ENCODE data around the gene TNC.

TNC gene

DNA sequence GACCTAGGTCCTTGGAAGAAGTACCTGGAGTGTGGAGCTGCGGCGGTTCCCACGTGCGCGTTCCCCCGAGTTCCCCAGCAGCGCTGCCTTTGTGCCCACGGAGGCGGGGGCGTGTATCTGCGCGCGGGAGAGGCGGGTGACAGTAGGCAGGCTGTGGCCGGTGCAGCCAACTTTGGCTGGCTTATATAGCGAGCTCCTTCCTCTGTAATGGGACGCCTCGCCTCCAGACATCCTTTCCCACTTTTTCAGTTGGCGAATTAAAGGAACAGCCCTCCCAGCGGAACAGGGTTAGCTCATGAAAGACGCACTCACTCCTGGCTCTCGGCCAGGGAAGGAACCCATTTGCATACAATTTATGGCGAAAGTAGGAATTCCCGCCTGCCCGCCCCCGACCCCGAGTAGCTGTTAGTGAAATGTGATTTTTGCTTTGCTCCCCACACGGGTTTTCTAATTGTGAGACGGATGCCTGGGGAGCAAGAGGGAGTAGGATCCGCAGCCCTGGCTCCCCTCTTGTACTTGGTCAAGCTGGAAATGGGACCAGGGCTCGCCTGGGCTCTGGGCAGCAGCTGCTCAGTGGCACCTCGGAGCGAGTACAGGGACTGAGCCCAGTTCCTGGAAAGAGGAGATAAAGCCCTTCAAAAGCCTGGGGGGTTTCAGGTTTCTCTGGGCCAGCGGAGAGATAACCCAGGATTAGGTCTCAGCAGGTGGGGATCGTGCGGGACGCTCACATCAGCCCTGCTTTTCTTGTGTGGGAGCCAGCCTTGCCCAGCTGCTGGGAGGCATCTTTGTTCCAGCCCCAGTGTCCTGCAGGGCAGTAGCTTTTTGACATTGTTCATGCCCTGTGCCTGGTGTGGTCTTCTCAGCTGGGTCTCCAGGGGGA, at the start of gene TNC:
Gene TNC (minus strand): TSS at position 159 of the 880 bp plus-strand sequence. CDS start 27,139 bp downstream, outside the sequence.
- in situ Hi-C loops (cut with HindIII; ENCODE audit: low sequenced_read_pairs): no loop called here

DNA sequence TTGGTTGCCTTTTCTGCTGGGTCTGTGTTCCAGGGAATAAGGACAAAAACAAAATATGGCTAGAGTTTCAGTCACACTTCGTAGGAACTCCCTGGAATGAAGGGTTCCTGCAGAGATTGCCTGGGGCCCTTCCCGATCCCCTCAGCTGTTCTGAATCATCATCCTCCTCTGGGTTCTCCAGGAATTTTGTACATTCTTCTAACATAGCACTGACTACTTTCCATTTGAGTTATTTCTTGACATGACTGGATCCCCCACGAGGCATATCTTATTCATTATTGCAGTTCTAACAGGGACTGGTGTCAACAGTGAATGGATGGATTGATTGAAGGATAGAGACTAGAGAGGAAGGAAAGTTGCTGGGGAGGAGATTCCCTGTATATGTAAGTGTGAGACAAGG, 49.2 kb upstream of the TNC start:
- in situ Hi-C loops (cut with HindIII; ENCODE audit: low sequenced_read_pairs): no loop called here

DNA sequence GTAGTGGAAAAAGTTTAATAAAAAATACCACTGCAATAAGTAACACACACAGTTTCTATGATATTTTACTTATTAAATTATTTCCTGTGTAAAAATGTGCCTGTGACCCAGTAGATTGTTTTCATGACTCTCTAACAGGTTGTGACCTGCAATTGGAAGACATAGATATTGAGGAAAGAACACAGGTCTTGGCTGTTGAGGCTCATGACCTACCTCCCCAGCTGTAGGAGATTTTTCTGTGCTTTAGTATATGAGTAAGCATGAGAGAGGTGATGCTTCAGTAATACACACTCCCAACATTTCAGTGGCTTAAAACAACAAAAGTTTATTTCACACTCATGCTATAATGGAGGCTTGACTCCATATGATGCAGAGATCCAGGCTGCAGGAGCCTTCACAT, 47.3 kb upstream of the TNC start:
- in situ Hi-C loops (cut with HindIII; ENCODE audit: low sequenced_read_pairs): no loop called here

DNA sequence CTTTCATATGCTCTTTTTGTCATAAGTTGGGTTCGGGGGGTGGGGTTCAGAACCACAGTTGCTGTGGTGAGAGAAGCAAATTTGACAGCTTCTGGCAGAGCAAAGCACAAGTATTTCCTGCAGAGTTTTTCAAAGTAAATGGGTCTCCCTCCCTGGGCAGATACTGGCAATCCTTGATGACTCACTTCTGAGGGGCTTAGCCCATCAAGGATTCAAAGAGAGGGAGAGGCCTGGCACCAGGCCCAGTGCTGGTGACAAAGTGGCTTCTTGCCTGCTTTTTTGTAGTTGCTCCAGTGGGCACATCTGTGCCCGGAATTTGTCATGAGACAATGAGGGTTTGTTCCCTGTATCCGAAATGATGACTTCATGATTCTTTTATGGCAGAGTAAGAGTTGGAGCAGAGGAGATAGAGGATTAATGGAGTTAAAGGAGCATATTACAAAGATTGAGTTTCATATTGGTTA, 46.6 kb upstream of the TNC start:
- in situ Hi-C loops (cut with HindIII; ENCODE audit: low sequenced_read_pairs): no loop called here

DNA sequence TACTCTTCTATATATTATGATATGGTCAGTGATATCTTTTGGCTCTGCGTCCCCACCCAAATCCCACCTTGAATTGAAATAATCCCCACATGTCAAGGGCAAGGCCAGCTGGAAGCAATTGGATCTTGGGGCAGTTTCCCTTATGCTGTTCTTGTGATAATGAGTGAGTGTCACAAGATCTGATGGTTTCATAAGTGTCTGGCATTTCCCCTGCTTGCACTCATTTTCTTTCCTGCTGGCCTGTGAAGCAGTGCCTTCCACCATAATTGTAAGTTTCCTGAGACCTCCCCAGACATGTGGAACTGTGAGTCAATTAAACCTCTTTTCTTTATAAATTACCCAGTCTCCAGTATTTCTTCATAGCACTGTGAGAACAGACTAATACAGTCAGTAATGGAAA, 45.0 kb upstream of the TNC start:
- in situ Hi-C loops (cut with HindIII; ENCODE audit: low sequenced_read_pairs): no loop called here

DNA sequence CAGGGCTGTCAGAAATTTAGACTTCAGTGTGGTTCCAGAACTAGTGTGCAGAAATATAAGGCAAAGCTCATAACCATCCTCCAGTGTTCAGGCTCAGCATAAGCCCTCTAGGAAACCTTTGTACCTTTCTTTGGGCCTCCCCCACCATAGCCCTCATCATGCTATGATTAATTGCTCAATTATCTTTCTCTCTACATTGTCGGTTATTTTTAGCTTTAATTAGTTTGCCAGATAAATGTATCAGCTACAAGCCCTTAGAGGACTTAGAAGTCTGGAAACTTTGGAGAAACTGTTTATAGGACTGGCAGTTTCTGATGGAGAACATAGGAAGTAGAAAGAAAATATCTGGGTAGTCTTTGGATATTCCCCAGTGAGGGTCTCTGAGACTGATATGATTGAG, 43.5 kb upstream of the TNC start:
- in situ Hi-C loops (cut with HindIII; ENCODE audit: low sequenced_read_pairs): no loop called here

DNA sequence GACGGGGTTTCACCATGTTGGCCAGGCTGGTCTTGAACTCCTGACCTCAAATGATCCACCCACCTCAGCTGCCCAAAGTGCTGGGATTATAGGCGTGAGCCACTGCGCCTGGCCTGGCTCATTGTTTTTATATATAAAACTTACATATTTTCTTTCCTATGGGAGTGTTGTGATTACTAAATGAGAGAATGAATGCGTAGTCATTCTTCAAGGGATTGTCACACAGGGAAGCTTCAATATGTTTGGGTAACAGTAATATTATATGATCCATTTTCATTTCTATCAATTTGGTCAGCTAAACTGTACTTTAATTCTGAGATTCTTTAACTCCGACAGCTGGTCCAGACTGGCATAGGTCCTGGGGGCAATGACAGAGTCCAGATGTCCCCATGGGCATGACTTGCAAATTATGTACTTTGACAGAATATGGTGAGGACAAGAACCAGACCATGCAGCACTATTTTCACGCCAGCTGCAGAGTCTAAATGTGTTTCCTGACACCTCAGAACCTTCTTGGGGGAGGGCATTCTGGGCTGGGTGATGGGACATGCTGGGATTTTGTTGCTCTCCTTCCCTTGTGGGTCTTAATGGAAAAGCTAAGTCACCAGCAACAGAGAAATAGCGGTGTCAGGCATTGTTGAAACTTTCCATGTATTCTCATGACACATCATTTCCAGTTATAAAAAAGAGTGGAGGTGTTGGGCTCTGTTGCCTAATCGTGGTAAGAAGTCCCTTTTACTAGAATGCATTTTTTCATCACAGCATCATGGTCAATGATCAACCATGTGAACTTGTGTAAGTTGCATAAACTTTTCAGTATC, 40.9 kb upstream of the TNC start:
- in situ Hi-C loops (cut with HindIII; ENCODE audit: low sequenced_read_pairs): loop anchor here (5.0 kb wide), 1 partner anchor 47 kb away; no protein-coding TSS in a partner anchor

DNA sequence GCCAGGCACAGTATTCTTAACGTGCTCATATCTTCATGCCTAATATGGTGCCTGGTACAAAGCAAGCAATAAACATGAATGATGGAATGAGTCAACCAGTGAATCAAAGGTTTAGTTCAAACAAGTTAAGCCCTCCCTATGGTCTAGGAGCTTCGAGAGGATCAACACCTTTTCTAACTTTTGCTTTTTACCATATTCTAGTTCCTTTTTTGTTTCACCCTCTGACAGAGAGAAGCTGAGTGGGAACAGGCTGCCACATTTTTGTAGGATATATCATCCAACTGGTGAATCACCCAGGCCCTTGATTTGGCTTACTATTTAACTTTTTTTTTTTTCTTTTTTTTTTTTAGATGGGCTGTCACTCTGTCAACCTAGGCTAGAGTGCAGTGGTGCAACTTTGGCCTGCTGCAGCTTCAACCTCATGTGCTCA, 39.3 kb upstream of the TNC start:
- in situ Hi-C loops (cut with HindIII; ENCODE audit: low sequenced_read_pairs): loop anchor here (5.0 kb wide), 1 partner anchor 45 kb away; no protein-coding TSS in a partner anchor

DNA sequence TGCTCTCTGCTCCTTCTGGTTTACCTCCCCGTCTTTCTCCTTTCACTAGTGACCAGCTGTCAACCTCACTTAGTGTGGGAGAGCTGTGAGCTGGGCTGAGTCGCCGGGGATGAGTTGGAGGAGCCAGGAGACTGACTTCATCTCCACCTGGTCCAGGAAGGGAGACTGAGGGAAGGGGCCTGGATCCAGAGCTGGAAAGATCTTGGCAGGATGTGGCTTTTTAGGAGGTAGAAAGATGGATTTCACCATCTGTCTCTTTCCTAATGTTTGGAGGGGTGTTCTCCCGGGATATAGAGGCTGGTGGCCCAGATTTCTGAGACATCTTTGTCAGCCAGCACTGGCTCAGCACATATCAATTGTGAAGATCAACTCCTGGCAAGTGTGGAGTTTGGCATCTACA, 37.1 kb upstream of the TNC start:
- in situ Hi-C loops (cut with HindIII; ENCODE audit: low sequenced_read_pairs): loop anchor here (5.0 kb wide), 1 partner anchor 43 kb away; no protein-coding TSS in a partner anchor

DNA sequence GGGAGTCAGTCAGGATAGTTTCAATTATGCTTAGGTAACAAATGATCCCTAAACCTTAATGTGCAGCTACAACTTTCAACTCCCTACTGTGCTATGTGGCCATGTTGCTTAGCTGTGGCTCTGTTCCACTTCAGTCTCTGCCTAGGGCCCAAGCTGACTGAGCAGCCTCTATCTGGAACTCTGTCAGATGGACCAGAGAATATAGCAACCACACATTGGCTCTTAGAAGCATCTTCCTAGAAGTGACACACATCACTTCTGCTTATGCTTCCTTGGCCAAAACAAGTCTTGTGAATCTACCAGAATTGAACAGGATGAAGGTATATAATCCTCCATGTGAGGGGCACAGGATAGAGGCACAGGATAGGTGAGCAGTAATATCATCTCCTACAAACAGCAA, 36.7 kb upstream of the TNC start:
- in situ Hi-C loops (cut with HindIII; ENCODE audit: low sequenced_read_pairs): loop anchor here (5.0 kb wide), 1 partner anchor 42 kb away; no protein-coding TSS in a partner anchor

DNA sequence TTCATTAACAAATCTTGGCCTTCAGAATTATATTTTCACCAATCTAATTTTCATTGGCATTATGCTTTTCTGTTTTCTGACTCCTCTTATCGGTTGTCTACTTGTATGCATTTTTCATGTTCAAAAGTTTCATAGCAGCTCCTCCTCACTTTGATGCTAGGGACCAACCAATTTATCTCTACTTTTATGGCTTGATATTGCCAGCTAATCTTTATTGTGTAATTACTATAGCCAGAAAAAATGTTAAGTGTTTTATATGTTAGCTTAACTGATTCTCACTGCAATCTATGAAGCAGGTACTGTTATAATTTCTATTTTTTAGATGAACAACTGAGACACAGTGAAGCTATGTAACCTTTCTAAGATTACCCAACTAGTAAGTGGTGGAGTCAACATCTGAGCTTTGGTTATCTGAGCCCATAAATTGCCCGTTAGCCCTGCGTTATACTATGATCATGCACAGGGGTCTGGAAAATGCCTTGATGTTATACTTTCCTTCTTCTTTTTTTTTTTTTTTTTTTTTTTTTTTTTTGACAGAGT, 34.4 kb upstream of the TNC start:
- in situ Hi-C loops (cut with HindIII; ENCODE audit: low sequenced_read_pairs): no loop called here

DNA sequence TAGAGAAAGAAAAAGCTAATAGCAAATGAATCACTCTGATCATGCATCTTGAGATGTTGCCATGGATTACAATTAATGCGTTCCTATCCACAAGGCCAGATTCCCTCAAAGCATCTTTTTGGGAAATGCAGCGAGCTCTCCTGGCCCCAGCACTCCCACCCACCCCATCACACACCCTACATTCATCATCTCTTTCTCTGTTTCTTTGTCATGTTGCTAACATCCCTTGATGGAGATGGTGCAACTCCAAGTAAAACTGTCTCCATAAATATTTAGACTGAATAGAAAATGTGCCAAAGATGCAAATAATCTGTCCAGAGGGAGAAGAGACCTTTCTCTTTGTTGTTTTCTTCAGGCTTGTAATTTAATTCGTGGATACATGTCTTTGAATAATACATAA, 30.8 kb upstream of the TNC start:
- in situ Hi-C loops (cut with HindIII; ENCODE audit: low sequenced_read_pairs): no loop called here

DNA sequence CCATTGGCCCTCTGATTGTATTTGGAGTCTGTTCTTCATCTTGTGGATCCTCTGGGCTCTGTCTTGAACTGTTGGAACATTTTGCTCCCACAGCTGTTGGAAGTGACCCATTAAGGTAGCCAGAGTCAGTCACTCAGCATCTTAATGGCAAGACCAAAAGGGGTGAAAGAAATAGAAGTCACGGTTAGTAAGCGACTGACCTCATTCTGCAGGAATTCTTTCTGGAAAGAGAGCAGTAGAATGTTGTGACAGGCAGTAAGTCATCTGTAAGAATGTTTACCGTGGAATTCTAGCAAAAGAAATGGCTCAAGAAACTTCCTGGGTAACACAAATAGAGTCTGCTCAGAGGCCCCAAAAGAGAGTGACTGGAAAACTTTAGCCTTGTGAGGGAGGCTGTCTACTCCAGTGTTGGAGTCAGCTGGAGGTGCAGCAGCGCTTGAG, 28.6 kb upstream of the TNC start:
- in situ Hi-C loops (cut with HindIII; ENCODE audit: low sequenced_read_pairs): no loop called here

DNA sequence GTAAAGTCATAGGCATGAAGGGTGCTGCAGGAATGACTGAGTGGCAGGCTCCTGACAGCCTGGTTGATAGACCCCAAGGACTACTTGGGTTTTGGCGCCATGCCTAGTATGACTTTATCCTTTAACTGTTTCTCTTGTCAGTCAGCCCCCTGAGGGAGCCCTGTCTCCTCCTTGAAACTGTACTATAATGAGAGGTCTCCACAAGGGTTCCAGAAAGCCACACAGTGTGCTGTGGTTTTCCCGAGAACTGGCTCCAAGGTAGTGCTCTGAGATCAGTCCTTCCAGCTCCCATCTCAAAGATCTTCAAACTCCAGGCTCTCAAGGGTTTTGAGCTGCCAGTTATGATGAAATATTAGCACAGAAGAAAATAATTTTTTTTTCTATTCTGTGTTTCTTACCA, 26.7 kb upstream of the TNC start:
- in situ Hi-C loops (cut with HindIII; ENCODE audit: low sequenced_read_pairs): no loop called here

DNA sequence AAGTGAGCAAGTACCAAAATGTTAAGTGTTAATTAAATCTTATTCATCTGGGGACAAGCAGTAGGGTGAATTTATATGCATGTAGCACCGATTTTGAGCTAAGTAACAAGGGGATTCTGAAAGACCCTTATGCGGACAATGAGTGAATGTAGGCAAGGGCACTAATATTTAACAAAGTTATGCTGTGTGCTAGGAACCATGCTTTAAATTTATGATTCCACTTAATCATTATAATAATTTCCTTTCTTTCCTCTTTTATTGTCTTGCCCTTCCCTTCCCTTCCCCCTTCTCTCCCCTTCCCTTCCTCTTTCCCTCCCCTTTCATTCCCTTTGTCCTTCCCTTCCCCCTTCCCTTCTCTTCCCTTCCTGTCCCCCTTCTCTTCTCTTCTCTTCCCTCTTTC, 25.7 kb upstream of the TNC start:
- in situ Hi-C loops (cut with HindIII; ENCODE audit: low sequenced_read_pairs): no loop called here

DNA sequence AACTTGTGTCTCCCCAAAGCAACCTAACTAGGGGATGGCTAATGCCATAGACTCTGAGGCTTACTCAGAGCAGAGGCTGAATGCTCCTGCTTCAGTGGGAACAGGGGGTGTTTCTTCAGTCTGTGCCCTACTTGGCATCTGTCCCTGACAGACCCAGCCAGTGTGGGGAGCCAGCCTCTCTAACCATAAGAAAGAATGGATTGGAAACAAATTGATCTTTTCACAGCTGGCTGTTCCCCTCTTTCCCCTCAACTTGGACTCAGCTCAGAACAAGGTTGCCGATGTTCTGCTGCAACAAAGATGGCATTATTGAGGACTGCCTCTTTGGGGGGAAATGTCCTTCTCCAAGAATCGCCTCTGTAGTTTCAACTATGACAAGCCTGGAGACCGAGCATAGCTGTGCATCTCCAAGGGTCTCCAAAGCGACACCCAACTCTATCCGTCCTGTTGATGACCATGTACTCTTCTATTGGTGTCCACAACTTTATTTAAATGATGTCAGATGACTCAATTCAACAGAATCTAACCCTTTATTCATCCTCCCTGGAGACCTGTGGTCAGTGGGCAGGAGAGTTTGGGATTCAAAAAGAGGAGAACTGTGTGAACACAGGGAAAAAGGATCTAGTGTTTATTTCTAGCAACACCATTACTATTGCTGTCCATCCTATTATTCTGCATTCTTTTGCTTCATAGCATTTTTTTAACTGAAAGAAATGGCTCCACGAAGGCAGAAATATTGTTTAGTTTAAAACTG, 24.7 kb upstream of the TNC start:
- in situ Hi-C loops (cut with HindIII; ENCODE audit: low sequenced_read_pairs): no loop called here

DNA sequence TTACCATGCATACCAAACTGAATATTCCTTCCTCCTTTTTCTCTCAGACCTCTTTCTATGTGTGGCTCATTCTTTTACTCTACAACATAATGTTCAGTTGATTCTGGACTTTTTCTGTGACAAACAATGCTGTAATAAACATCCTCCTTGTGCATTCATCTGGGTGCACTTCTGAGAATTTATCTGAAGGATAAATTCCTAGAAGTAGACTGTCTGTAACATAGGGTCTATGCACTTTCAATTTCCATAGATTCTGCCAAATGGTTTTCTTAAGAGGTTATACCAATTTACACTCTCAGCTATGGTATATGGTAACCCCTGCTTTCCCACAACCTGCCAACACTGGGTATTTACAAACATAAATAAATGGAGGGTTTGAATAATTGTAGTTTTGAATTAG, 24.1 kb upstream of the TNC start:
- in situ Hi-C loops (cut with HindIII; ENCODE audit: low sequenced_read_pairs): no loop called here

DNA sequence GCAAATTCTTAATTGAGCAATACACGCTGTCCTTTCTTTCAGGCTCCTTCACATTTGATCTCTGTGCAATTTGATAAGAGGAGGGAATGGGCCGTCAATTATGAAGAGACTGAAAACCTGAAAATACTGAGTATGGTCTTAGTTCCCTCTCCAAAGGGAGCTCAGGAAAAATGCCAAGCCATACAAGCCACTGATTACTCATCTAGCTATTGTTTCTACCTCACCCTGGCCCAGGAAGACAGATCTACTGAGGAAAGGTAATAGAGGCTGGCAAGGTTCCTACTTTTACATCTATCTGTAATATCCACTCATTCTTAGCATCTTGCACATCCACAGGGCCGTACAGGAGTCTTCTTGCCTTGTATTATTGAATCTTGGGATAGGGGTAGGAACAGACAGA, 23.7 kb upstream of the TNC start:
- in situ Hi-C loops (cut with HindIII; ENCODE audit: low sequenced_read_pairs): no loop called here

DNA sequence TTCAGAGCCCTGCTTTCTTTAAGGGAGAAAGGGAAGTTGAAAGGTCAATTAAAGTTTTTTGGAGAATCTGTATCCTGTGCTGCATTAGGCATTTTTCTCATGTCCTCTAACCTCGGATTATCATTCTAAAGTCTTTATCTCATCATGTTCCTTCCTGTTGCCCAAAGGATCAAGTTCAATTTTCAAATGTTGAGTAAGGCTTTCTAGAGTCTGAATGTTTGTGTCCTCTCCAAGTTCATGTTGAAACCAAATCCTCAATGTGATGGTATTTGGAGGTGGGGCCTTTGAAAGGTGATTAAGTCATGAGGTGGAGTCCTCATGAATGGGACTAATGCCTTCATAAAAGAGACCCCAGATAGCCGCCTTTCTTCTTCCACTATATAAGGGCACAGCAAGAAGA, 20.2 kb upstream of the TNC start:
- in situ Hi-C loops (cut with HindIII; ENCODE audit: low sequenced_read_pairs): no loop called here

DNA sequence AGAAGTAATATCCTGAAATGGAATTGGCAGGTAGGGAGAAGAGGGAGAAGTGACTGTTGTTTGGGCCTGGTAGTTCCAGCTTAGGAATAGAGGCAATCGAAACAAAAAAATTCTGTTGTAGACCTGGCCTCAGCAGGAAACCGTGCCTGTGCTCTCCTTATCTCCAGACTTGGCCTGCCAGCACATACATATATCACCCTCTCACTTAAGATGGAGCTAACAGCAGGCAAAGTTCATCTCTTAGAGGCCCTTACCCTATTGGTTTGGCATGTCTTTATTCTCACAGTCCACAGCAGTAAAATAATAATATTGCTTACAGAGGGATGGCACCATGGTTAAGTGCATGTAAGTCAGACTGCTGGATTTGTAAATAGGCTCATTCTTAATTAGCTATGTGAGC, 19.6 kb upstream of the TNC start:
- in situ Hi-C loops (cut with HindIII; ENCODE audit: low sequenced_read_pairs): no loop called here

All from endothelial cell of hepatic sinusoid (primary cell).